ENCODE data around the gene AKNA. TPM values are rescaled to one million over a fixed set of nuclear protein-coding genes. Genes with fewer than 3 reads are reported as not detected.

Gene AKNA
- polyA plus RNA-seq, 1 experiment = 7.0 TPM

DNA sequence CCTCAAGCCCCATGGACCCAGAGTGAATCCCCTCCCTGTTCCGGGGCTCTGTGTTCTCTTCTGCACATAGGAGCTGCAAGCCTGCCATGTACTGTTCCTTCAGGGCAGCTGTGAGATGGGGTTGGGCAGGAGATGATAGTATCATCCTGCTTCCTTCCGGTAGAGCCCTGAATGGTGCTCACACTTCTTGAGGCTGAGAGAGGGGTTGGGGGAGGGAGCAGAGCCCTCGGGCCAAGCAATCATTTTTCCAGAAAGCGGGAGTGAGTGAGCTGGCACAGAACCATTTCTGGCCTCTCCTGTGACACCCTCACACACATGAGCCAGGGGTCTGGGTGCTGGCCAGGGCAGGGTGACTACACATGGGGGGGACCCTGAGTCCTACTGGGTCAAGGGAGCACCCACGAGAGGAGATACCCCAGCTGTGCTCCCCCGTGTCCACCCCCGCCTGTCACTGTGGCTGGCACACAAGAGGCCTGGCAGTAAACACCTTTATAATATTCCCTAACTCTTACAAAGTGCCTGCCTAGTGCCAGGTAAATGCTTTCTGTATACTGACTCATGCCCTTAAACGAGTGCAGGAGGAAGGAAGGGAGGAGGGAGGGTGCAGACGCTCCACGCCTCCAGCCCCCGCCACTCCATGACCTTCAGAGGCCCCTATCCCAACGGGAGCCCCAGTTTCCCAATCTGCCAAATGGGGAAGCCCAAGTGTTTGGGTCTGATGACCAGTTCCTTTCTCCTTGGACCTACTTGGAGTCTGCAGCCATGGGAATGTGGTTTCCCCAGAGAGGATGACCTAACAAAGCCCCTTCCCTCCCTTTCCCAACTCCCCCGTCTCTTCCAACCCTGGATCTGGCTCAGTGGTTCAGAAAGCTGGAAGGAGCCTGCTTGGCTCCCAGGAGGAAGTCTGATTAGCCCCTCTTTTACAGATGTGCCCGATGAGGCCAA lies 15.5 kb downstream of the AKNA start:
- no peak for DNase-seq (ENCODE audit: low read depth, low spot score)
- CTCF ChIA-PET = no interaction called here
- no peak overlapping the region for H3K27ac ChIP-seq (ENCODE audit: low read depth, low read length)
- no peaks in the 10 kb centered on the region for H3K27me3 ChIP-seq (ENCODE audit: control insufficient read depth, insufficient read depth, low read length)
- H3K4me3 ChIP-seq (ENCODE audit: low read depth, low read length) = no peak overlapping the region
- POLR2A ChIA-PET = interaction anchor here (1.4 to 1.7 kb wide), 2 partner anchors 8 to 15 kb away, joined by 4 to 5 read pairs; partner anchors contain the start of gene AKNA
- TF ChIP-seq, protein P1, sequence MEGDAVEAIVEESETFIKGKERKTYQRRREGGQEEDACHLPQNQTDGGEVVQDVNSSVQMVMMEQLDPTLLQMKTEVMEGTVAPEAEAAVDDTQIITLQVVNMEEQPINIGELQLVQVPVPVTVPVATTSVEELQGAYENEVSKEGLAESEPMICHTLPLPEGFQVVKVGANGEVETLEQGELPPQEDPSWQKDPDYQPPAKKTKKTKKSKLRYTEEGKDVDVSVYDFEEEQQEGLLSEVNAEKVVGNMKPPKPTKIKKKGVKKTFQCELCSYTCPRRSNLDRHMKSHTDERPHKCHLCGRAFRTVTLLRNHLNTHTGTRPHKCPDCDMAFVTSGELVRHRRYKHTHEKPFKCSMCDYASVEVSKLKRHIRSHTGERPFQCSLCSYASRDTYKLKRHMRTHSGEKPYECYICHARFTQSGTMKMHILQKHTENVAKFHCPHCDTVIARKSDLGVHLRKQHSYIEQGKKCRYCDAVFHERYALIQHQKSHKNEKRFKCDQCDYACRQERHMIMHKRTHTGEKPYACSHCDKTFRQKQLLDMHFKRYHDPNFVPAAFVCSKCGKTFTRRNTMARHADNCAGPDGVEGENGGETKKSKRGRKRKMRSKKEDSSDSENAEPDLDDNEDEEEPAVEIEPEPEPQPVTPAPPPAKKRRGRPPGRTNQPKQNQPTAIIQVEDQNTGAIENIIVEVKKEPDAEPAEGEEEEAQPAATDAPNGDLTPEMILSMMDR (IDR thresholded peaks at IDR 0.05; ENCODE audit: low read depth, low read length) = no peak
- H3K9me3 ChIP-seq (ENCODE audit: control insufficient read depth, insufficient read depth, low read length) = no peaks in the 10 kb centered on the region

DNA sequence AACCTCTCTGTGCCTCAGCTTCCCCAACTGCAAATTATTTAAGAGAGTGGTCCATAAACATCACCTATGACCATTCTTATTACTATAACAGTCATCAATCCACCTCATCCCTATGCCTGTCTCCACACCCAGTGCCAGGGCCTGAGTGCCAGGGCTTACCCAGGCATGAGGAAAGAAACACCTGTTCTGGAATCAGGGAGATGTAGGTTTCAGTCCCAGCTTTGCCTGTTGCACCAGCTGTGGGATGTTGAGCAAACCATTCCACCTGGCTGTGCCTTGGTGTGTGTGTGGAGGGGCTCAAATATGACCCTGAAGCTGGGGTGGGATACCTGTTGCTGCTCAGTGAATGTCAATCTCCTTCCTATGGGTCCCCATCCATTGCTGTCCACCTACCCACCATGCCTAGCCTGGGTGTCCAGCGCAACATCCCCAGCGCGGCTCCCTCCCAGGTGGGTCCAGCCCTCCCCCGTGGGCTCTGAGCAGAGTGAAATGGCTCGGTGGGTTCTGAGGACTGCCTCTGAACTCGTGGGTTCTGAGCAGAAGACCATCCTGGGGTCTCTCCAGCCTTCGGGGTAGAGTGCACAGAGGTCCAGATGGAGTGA lies 16.3 kb downstream of the AKNA start:
- Histone ChIP-seq H3K27ac (ENCODE audit: low read depth, low read length) (no peak overlapping the region), H3K4me3 (ENCODE audit: low read depth, low read length) (no peak overlapping the region), H3K27me3 (ENCODE audit: control insufficient read depth, insufficient read depth, low read length) (no peaks in the 10 kb centered on the region), H3K9me3 (ENCODE audit: control insufficient read depth, insufficient read depth, low read length) (no peaks in the 10 kb centered on the region)
- POLR2A ChIA-PET = interaction anchor here (1.7 kb wide), 1 partner anchor 16 kb away, joined by 5 read pairs; the partner anchor contains the start of gene AKNA
- no peak for DNase-seq (ENCODE audit: low read depth, low spot score)
- CTCF ChIA-PET = no interaction called here
- TF ChIP-seq, protein P1 (IDR thresholded peaks at IDR 0.05; ENCODE audit: low read depth, low read length) = no peak

DNA sequence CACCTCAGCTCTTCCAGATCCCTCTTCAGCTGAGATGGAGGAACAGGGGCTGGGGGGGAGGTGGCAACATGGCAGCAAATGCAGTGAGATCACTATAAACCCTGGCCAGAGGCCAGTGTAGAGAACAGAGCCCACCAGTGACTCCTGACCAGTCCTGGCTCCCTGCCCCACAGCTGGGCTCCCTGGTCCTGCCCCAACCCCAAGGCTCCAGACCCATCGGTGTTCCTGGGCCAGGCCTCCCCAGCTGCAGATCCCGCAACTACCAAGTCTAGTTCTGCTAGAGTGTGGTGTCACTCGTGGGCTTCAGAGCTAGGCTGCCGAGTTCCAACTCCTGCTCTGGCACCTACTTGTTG lies 16.8 kb downstream of the AKNA start:
- CTCF ChIA-PET = interaction anchor here (0.6 kb wide), 1 partner anchor 34 kb away, joined by 4 read pairs; no protein-coding TSS in a partner anchor

DNA sequence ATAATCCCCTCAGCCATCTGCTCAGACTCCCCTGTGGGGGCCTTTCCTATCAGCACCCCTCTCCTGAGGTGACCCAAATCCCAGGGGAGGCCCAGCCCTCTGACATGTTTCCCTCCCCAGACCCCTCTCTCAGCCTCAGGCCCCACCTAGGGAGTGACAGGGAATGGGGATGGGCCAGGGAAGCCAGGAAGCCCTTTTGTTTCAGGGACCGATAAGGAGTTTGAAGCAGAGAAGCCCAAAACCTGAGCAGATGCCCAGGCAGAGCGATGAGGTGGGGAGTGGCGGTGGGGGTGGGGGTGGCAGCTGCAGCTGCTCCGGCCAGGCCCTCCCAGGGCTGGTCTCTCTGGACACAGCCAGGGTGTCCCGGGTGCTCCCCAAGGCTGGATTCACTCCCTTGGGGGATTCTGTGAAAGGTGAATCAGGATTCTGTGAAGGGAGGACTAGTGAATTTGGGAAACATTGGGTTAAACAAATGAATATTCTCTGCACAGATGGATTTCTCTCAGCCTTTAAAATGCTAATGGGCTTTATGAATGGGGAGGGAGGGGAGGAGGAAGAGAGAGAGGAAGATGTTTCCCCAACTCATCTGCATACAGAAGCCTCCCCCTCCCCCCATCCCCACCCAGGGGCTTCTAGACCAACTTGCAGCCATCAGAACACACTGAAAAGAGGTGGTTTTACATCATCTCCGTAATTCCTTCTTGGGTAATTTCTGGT lies 17.4 kb downstream of the AKNA start:
- TF ChIP-seq, protein P1 (IDR thresholded peaks at IDR 0.05; ENCODE audit: low read depth, low read length) = no peak
- Histone ChIP-seq H3K27me3 (ENCODE audit: control insufficient read depth, insufficient read depth, low read length) (no peaks in the 10 kb centered on the region), H3K27ac (ENCODE audit: low read depth, low read length) (no peak overlapping the region), H3K9me3 (ENCODE audit: control insufficient read depth, insufficient read depth, low read length) (no peaks in the 10 kb centered on the region), H3K4me3 (ENCODE audit: low read depth, low read length) (no peak overlapping the region)
- ChIA-PET CTCF (interaction anchor here (0.6 kb wide), 1 partner anchor 35 kb away, joined by 4 read pairs; no protein-coding TSS in a partner anchor), POLR2A (interaction anchor here (1.7 kb wide), 1 partner anchor 17 kb away, joined by 5 read pairs; the partner anchor contains the start of gene AKNA)
- no peak for DNase-seq (ENCODE audit: low read depth, low spot score)

More for the DNA sequence above, 16.8 kb downstream of the AKNA start:
- H3K27me3 ChIP-seq (ENCODE audit: control insufficient read depth, insufficient read depth, low read length) = no peaks in the 10 kb centered on the region
- TF ChIP-seq, protein P1 (IDR thresholded peaks at IDR 0.05; ENCODE audit: low read depth, low read length) = no peak
- no peak overlapping the region for H3K4me3 ChIP-seq (ENCODE audit: low read depth, low read length)
- H3K27ac ChIP-seq (ENCODE audit: low read depth, low read length) = no peak overlapping the region
- POLR2A ChIA-PET = interaction anchor here (1.7 kb wide), 1 partner anchor 17 kb away, joined by 5 read pairs; the partner anchor contains the start of gene AKNA
- DNase-seq (ENCODE audit: low read depth, low spot score) = no peak
- H3K9me3 ChIP-seq (ENCODE audit: control insufficient read depth, insufficient read depth, low read length) = no peaks in the 10 kb centered on the region

Data from AG04450 (cell line).